B cell (primary cell): ENCODE results near the gene APOF. TPM values are rescaled to one million over a fixed set of nuclear protein-coding genes. Genes with fewer than 3 reads are reported as not detected.
A peak's percentile ranks its signal among the peaks of the same experiment; 100 is the strongest.

Experiments
- ATAC-seq: fragments of 200-7000 bp; cut with Tn5 transposase; one replicate; pipeline ENCODE4 v1.10.0; 2021; ENCODE audit warnings: low read depth, mild to moderate bottlenecking, moderate number of reproducible peaks, moderate library complexity
- CTCF ChIA-PET: fragments of 350-600 bp; sonication (Branson Sonifier 250); formaldehyde crosslinking; loops from one replicate; lab custom pipeline; 2021; ENCODE audit warnings: antibody characterized with exemption, inconsistent platforms; lab: Charles Lee
- POLR2A ChIA-PET: fragments of 350-600 bp; sonication (Branson Sonifier 250); formaldehyde crosslinking; loops from one replicate; lab custom pipeline; 2021; ENCODE audit warnings: antibody characterized with exemption; lab: Charles Lee
- DNase-seq: peaks from one replicate; pipeline ENCODE4 v3.0.0; 2013
- H2AFZ ChIP-seq: 2 replicates; pipeline ENCODE4 v1.6.1; 2012; ENCODE audit warnings: mild to moderate bottlenecking, low read depth, low read length; ENCODE audit not compliant: insufficient read depth, poor library complexity, severe bottlenecking
- H3K27ac ChIP-seq, 2 donors: 1 replicate in 1 of 2; 2 replicates in 1 of 2; pipeline ENCODE4 v1.5.1; 2012 to 2013; ENCODE audit warnings: low read length in 2 of 2, mild to moderate bottlenecking in 2 of 2, moderate library complexity in 1 of 2
- H3K27me3 ChIP-seq, 4 experiments: fragments of 200-600 bp in 1 of 4; sonication (generic) in 1 of 4; replicated peaks in 1 of 4; 1 replicate in 2 of 4; 2 replicates in 2 of 4; pipeline versions ENCODE4 v1.6.1 to v1.7.0; 2013 to 2016; ENCODE audit warnings: low read length in 3 of 4, mild to moderate bottlenecking in 2 of 4, mixed read lengths in 1 of 4, moderate library complexity in 1 of 4; ENCODE audit not compliant: insufficient read depth in 4 of 4, control insufficient read depth in 3 of 4; ENCODE audit errors: control extremely low read depth in 1 of 4
- H3K36me3 ChIP-seq, 2 experiments: replicated peaks in 1 of 2; 1 replicate in 1 of 2; 2 replicates in 1 of 2; pipeline versions ENCODE4 v1.6.1 to v1.7.1; 2013; ENCODE audit warnings: low read length in 1 of 2; ENCODE audit not compliant: insufficient read depth in 2 of 2, control insufficient read depth in 1 of 2; ENCODE audit errors: control extremely low read depth in 1 of 2, extremely low read depth in 1 of 2
- H3K4me1 ChIP-seq, 2 donors: fragments of 200-600 bp in 1 of 2; sonication (generic) in 1 of 2; 1 replicate in 1 of 2; 2 replicates in 1 of 2; pipeline versions ENCODE4 v1.5.1 to v1.6.1; 2013 to 2017; ENCODE audit warnings: low read length in 2 of 2; ENCODE audit not compliant: control insufficient read depth in 2 of 2, insufficient read depth in 2 of 2
- H3K4me2 ChIP-seq: replicated peaks from 2 replicates; pipeline ENCODE3; 2012; ENCODE audit warnings: mild to moderate bottlenecking, low read depth, low read length; ENCODE audit not compliant: poor library complexity, severe bottlenecking
- H3K4me3 ChIP-seq, 5 experiments: fragments of 200-600 bp in 1 of 5; sonication (generic) in 1 of 5; 1 replicate in 3 of 5; 2 replicates in 2 of 5; pipeline versions ENCODE4 v1.5.1 to v1.7.0; 2011 to 2016; ENCODE audit warnings: low read length in 4 of 5, mild to moderate bottlenecking in 4 of 5, low read depth in 2 of 5, control low read depth in 1 of 5, moderate library complexity in 1 of 5; ENCODE audit not compliant: insufficient read depth in 1 of 5; ENCODE audit errors: control extremely low read depth in 1 of 5, extremely low read depth in 1 of 5
- H3K79me2 ChIP-seq: fragments of 200-600 bp; sonication (generic); one replicate; pipeline ENCODE4 v1.6.0; 2016; ENCODE audit warnings: low read length; ENCODE audit not compliant: control insufficient read depth, insufficient read depth
- H3K9ac ChIP-seq: fragments of 200-600 bp; sonication (generic); 2 replicates; pipeline ENCODE4 v1.6.1; 2017; ENCODE audit warnings: mild to moderate bottlenecking, low read length, moderate library complexity
- H3K9me3 ChIP-seq, 3 donors: one replicate each; pipeline versions ENCODE4 v1.6.1 to v1.7.1; 2013; ENCODE audit warnings: low read length in 2 of 3; ENCODE audit not compliant: control insufficient read depth in 2 of 3, insufficient read depth in 1 of 3; ENCODE audit errors: control extremely low read depth in 1 of 3
- H4K20me1 ChIP-seq: 2 replicates; pipeline ENCODE4 v1.6.0; 2012; ENCODE audit warnings: mild to moderate bottlenecking, low read length; ENCODE audit not compliant: insufficient read depth, control insufficient read depth, poor library complexity, severe bottlenecking
- H3K27ac Mint-ChIP-seq: one replicate; pipeline ENCODE4 v1.8.0; 2021; ENCODE audit warnings: mixed read lengths
- H3K27me3 Mint-ChIP-seq: one replicate; pipeline ENCODE4 v1.8.0; 2021; ENCODE audit warnings: mixed read lengths
- H3K4me1 Mint-ChIP-seq: one replicate; pipeline ENCODE4 v1.8.0; 2021; ENCODE audit warnings: mixed read lengths
- H3K4me3 Mint-ChIP-seq: one replicate; pipeline ENCODE4 v1.8.0; 2021; ENCODE audit warnings: mixed read lengths
- H3K9me3 Mint-ChIP-seq: one replicate; pipeline ENCODE4 v1.8.0; 2022; ENCODE audit warnings: mixed read lengths; ENCODE audit not compliant: insufficient read depth
- EZH2 ChIP-seq: IDR thresholded peaks from 2 replicates; pipeline ENCODE4 v1.6.1; 2012; ENCODE audit warnings: borderline replicate concordance, low read depth, mild to moderate bottlenecking, moderate library complexity, low read length; ENCODE audit not compliant: insufficient read depth, poor library complexity, severe bottlenecking
- WGBS: methylation state at CpG from one replicate; pipeline ENCODE4 v1.1.5; 2013; ENCODE audit warnings: missing lambda C conversion rate; ENCODE audit not compliant: insufficient coverage; 5-methylcytosine and 5-hydroxymethylcytosine counted together
- intact Hi-C: fragments of 100-400 bp; cut with micrococcal nuclease; formaldehyde crosslinking; loops from one replicate; pipeline ENCODE4 v1.10.0; 2022
- polyA plus RNA-seq: library from polyadenylated mRNA; depleted of rRNA; stranded (reverse); fragments of >200 nt; gene quantifications from 2 replicates; pipeline ENCODE4 v1.2.3, GENCODE V29; 2012
- total RNA-seq, 2 donors: library from RNA; stranded (reverse); fragments of 120-200 nt in 1 of 2; gene quantifications; 1 replicate in 1 of 2; 2 replicates in 1 of 2; pipeline versions ENCODE4 v1.2.3 to v1.2.4, GENCODE V29; 2013 to 2022
- TF ChIP-seq, protein P1 (sequence below): fragments of 200-600 bp; IDR thresholded peaks from one replicate; pipeline ENCODE4 v1.8.0; 2022; ENCODE audit warnings: antibody characterized with exemption, mild to moderate bottlenecking

The APOF gene
- total and polyA plus RNA-seq, 2 donors (not counting 1 experiment from before 2014, with no cell fraction given) = not detected

DNA sequence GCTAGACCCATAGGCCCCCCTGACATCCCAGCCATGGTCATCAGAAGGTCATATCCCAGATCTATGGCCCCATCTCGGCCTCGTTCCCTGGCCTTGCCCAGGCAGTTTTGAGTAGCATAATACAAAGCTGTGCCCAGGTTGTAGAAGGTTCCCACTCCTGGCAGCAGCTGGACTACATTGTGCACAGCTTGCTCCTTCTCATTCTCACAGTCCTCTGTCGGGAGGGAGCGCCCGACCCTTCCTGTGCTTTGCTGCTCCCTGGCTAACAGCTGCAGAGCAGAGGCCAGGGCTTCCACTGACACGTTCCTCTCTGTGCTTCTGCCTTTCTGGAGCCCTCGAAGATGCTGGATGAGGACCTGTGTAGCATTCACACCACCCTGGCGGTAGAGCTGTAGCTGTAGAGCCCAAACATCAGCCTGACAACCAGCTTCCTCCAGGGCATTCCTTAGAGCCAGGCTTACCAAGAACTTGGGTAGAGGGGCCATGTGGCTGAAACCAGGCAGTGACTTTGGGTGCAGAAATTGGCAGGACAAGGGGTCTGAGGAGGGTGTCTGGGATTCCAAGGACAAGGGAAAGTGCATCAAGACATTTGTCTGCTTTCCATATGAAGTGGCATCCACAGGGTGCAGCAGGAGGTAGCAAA is 1.0 kb downstream of the APOF start:
- Histone ChIP-seq H3K4me2 (peak overlapping the region; percentile 69), H3K4me3 (no peak overlapping the region), H4K20me1 (no peaks in the 10 kb centered on the region), H3K79me2 (peaks cover 27% of the 10 kb centered on the region), H3K27me3 (no peaks in the 10 kb centered on the region), H3K36me3 (peaks cover 0 to 2% of the 10 kb centered on the region in 2 experiments), H2AFZ (no peak overlapping the region), H3K27ac (no peak overlapping the region), H3K9ac (no peak overlapping the region), H3K9me3 (no peaks in the 10 kb centered on the region), H3K4me1 (peaks cover 15 to 24% of the 10 kb centered on the region in 2 donors)
- H3K4me3 Mint-ChIP-seq = peak overlapping the region; percentile 89
- DNase-seq (no peak), ATAC-seq (no peak)
- TF ChIP-seq EZH2 = no peak
- TF ChIP-seq, protein P1, sequence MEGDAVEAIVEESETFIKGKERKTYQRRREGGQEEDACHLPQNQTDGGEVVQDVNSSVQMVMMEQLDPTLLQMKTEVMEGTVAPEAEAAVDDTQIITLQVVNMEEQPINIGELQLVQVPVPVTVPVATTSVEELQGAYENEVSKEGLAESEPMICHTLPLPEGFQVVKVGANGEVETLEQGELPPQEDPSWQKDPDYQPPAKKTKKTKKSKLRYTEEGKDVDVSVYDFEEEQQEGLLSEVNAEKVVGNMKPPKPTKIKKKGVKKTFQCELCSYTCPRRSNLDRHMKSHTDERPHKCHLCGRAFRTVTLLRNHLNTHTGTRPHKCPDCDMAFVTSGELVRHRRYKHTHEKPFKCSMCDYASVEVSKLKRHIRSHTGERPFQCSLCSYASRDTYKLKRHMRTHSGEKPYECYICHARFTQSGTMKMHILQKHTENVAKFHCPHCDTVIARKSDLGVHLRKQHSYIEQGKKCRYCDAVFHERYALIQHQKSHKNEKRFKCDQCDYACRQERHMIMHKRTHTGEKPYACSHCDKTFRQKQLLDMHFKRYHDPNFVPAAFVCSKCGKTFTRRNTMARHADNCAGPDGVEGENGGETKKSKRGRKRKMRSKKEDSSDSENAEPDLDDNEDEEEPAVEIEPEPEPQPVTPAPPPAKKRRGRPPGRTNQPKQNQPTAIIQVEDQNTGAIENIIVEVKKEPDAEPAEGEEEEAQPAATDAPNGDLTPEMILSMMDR = no peak
- H3K9me3 Mint-ChIP-seq = no peaks in the 10 kb centered on the region
- ChIA-PET CTCF (interaction anchor here (0.8 to 5.5 kb wide), 5 partner anchors 16 to 102 kb away, joined by 3 to 59 read pairs (median 12); partner anchors contain the start of genes CNPY2, PAN2 and TIMELESS), POLR2A (interaction anchor here (0.5 to 3.9 kb wide), 2 partner anchors 13 to 266 kb away, joined by 3 to 19 read pairs; no protein-coding TSS in a partner anchor)
- peak overlapping the region; percentile 38 for H3K27ac Mint-ChIP-seq
- intact Hi-C loops = loop anchor here (10.0 kb wide), 1 partner anchor 273 kb away; the partner anchor contains the start of gene BAZ2A
- H3K27me3 Mint-ChIP-seq = no peaks in the 10 kb centered on the region
- H3K4me1 Mint-ChIP-seq = peaks cover 26% of the 10 kb centered on the region
- 94% methylated on average over 7 of the region's 8 CpGs for WGBS
